Omental fat pad (tissue), 4 donors: Measurements from ENCODE around the gene SGSM1. TPM values are rescaled to one million over a fixed set of nuclear protein-coding genes. Genes with fewer than 3 reads are reported as not detected.

ENCODE experiments used
- ATAC-seq: fragments of 150-250 bp; one replicate; pipeline ENCODE4 v1.9.1; 2016; ENCODE audit warnings: mild to moderate bottlenecking, moderate library complexity; ENCODE audit not compliant: low FRiP score
- DNase-seq: peaks from one replicate; pipeline ENCODE4 v3.0.0-alpha.2; 2019; ENCODE audit warnings: low spot score
- total RNA-seq, 4 donors: library from RNA; depleted of rRNA; stranded (reverse); fragments of >200 nt; gene quantifications; one replicate each; pipeline ENCODE4 v1.1.0, GENCODE V29; 2016
- TF ChIP-seq, protein P1 (sequence below), 3 donors: fragments of 450-650 bp; IDR thresholded peaks; one replicate each; pipeline ENCODE4 v1.5.1; 2016 to 2017; ENCODE audit warnings: antibody characterized with exemption in 3 of 3, mild to moderate bottlenecking in 3 of 3, moderate library complexity in 2 of 3

Gene SGSM1
- total RNA-seq, 4 donors from 2014 or later = 0.12 to 2.4 (median 0.62) TPM

DNA sequence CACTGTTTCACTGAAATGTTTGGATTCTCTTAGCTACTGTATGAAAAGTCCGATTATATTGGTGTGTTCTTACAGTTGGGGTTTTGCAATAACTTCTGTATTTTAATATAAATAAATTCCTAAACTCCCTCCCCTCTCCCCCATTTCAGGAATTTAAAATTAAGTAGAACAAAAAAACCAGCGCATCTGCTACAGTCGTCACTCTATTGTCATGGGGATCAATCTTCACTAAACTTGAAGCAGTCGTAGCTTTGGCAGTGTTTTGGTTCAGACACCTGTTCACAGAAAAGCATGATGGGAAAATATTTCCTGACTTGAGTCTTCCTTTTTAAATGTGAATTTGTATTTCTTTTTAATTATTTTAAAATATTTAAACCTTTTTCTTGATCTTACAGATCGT lies 40.8 kb upstream of the SGSM1 start:
- no peak for ATAC-seq
- TF ChIP-seq, protein P1, sequence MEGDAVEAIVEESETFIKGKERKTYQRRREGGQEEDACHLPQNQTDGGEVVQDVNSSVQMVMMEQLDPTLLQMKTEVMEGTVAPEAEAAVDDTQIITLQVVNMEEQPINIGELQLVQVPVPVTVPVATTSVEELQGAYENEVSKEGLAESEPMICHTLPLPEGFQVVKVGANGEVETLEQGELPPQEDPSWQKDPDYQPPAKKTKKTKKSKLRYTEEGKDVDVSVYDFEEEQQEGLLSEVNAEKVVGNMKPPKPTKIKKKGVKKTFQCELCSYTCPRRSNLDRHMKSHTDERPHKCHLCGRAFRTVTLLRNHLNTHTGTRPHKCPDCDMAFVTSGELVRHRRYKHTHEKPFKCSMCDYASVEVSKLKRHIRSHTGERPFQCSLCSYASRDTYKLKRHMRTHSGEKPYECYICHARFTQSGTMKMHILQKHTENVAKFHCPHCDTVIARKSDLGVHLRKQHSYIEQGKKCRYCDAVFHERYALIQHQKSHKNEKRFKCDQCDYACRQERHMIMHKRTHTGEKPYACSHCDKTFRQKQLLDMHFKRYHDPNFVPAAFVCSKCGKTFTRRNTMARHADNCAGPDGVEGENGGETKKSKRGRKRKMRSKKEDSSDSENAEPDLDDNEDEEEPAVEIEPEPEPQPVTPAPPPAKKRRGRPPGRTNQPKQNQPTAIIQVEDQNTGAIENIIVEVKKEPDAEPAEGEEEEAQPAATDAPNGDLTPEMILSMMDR (IDR thresholded peaks at IDR 0.05) = no peak
- no peak for DNase-seq

DNA sequence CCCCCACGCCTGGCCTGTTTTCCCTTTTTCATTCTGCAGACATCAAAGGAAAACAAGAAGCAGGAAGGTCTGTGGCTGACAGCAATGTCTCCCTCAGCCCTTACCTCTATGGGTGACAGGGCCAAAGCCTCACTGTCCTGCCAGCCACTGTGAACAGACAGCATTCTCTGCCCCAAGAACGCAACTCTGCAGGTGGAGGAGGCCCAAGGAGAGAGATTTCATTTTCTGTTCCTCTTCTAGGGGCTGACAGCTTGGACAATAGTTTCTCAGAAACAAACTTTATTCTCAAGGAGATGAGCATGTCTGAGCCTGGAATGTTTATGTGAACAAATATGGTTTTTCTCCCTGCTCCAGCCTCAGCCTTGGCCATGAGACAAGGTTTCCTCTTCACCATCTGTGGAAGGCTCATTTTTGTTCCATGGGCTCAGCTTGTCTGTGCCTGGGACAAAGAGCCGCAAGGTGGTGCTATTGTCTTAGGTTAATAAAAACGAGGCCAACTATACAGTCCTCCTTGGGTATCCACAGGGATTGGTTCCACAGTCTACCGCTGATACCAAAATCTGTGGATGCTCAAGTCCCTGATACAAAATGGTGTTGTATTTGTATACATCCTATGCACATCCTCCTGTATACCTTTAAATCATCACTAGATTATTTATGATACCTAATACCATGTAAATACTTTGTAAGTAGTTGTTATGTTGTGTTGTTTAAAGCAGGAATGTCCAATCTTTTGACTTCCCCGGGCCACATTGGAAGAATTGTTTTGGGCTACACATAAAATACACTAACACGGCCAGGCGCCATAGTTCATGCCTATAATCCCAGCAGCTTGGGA lies 37.3 kb upstream of the SGSM1 start:
- DNase-seq (peak; percentile 30), ATAC-seq (peak; percentile 48)
- TF ChIP-seq, protein P1 (IDR thresholded peaks at IDR 0.05) = no peak

DNA sequence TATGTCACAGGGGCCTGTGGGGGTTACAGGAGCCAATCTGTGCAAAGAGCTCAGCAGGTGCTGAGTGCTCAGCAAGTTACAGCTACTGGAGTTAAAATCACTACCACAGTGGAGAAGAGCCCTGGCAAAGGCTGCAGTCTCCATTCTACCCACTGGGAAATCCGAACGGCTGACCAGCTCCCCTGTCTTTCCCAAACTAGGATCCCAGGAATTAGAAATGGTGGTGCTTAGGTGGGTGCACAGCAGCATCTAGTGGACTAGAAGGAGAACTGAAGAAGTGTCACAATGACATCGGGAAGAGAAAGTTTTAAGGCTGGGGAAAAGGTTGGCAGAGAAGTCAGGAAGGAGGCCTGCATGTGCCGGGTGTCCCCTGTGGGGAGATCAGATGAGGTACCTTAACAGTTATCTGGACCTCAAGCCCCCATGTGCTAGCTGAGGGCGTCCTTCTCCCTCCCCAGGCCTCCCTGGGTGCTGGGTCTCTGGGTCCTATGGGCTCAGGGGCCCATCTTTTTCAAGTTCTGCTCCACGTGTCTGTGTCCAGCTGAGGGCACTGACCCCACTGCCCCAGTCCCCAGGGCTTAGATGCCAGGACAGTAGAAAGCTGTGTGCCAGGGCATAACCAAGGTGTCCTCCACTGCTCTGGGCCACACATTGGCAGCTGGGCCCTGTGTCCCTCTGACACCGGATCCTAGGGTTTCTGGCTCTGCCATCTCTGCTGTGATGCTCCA lies 33.4 kb upstream of the SGSM1 start:
- no peak for DNase-seq
- TF ChIP-seq, protein P1 (IDR thresholded peaks at IDR 0.05) = no peak
- ATAC-seq = peak; percentile 51

DNA sequence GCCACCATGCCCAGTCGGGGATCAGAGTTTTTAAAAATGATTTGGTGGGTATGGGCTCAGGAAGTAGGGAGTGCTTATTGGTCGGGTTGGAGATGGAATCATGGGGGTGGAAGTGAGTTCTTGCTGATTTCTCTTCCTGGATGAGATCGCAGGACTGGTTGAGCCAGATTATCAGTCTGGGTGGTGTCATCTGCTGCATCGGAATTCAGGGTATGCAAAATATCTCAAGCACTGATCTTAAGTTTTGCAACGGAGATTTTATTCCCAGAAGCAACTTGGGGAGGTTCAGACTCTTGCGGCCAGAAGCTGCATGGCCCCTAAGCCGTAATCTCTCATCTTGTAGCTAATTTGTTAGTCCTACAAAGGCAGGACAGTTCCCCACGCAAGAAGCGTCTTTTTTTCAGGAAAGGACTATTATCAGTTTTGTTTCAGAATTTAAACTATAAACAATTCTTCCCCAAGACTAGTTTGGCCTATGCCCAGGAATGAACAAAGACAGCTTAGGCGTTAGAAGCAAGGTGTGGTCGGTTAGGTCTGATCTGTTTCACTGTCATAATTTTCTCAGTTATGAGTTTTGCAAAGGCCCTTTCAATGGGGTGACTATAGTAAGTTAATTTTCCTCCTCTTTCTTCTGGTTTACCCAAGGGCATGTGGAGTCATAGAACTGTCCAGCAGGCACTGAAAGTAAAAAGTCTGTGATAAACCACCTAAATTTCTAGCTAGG lies 30.1 kb upstream of the SGSM1 start:
- TF ChIP-seq, protein P1 (IDR thresholded peaks at IDR 0.05) = no peak
- ATAC-seq (peak; percentile 37), DNase-seq (no peak)

DNA sequence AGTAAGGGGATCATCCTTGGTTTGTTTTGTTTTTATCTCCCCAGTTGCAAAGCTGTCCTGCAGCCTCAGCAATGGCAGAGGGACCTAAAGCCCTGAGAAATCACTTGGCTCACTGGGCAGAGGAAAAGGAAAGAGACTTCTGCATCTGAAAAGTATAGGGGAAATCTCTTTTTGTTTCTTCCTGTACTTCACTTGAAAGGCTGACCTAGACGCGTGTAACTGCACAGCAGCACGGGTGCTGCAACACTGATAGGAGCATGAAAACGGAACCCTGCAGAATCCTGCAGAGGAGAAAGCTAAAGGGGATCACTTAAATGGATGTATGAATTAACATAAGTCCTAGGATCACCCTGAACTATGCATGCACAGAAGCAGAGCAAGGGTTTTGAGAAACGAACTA lies 29.5 kb upstream of the SGSM1 start:
- no peak for ATAC-seq
- TF ChIP-seq, protein P1 (IDR thresholded peaks at IDR 0.05) = no peak
- DNase-seq = no peak

DNA sequence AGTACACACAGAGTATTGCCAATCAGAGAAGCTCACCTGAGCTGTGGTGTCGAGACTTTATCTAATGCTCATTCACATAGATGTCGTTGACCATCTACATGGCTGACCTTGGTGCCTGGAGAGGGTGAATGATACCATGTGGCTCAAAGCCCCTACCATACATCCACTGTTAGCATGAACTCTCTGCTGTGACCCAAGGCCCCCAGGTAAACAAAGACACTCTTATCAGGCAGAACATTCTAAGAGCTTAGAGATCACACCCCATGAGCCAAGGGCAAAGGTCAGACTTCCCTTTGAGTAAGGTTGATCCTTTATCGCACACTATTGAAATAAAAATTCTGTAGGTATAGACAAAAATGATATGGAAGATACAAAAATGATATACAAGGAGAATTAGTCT lies 16.5 kb upstream of the SGSM1 start:
- TF ChIP-seq, protein P1 (IDR thresholded peaks at IDR 0.05) = no peak
- ATAC-seq = no peak

More for the DNA sequence above, 16.5 kb upstream of the SGSM1 start:
- DNase-seq = no peak
